Measurements from ENCODE around the gene EAPP. TPM values are rescaled to one million over a fixed set of nuclear protein-coding genes. Genes with fewer than 3 reads are reported as not detected.

EAPP gene
- total and polyA plus RNA-seq, 2 of the 4 experiments (the other 2 are of a cell fraction) = 29.9 to 32.3 TPM

DNA sequence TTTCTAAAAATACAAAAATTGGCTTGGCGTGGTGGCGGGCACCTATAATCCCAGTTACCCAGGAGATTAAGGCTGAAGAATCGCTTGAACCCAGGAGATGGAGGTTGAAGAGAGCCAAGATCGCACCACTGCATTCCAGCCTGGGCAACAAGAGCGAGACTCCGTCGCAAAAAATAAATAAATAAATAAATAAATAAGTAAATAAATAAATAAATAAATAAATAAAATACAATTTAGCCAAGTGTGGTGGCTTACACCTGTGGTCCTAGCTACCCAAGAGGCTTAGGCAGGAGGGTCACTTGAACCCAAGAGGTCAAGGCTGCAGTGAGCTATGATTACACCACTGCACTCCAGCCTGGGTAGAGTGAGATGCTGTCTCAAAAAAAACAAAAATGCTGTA, 51.0 kb downstream of the EAPP start:
- no peak overlapping the region for H2BK20ac ChIP-seq (ENCODE audit: low read depth, low read length)
- no peaks in the 10 kb centered on the region for H3K27me3 ChIP-seq (ENCODE audit: control insufficient read depth, insufficient read depth, low read length)
- H3K79me1 ChIP-seq (ENCODE audit: low read depth in 1 of 2, low read length in 2 of 2) = no peaks in the 10 kb centered on the region
- H2AK9ac ChIP-seq (replicated peaks; ENCODE audit: low read depth, low read length, poor library complexity) = no peak overlapping the region
- H3K56ac ChIP-seq (ENCODE audit: extremely low read depth, insufficient read depth, low read length) = no peak overlapping the region
- no TSS peak for BruUV-seq (replicated peaks)
- H3K36me3 ChIP-seq (ENCODE audit: control insufficient read depth, insufficient read depth, low read length) = no peaks in the 10 kb centered on the region
- H2BK15ac ChIP-seq (ENCODE audit: low read depth, low read length) = no peak overlapping the region
- H3K14ac ChIP-seq (replicated peaks; ENCODE audit: low read depth, low read length) = no peak overlapping the region
- no peaks in the 10 kb centered on the region for H3K9me3 ChIP-seq (ENCODE audit: control insufficient read depth, insufficient read depth, low read length)
- no peak overlapping the region for H3K4me3 ChIP-seq (ENCODE audit: insufficient read depth, low read depth, low read length)
- H4K91ac ChIP-seq (ENCODE audit: insufficient read depth, low read depth, low read length) = no peak overlapping the region
- no peak for ATAC-seq (ENCODE audit: low read depth)
- TF ChIP-seq RFX5 (IDR thresholded peaks at IDR 0.05; ENCODE audit: low read depth, low read length) (no peak), BHLHE40 (IDR thresholded peaks at IDR 0.05; ENCODE audit: low read depth, low read length) (no peak), POLR2A (IDR thresholded peaks at IDR 0.05; ENCODE audit: low read depth, low read length) (no peak), MXI1 (IDR thresholded peaks at IDR 0.05; ENCODE audit: borderline replicate concordance, low read depth, low read length) (no peak), SMC3 (IDR thresholded peaks at IDR 0.05; ENCODE audit: low read depth, low read length) (no peak), MAFK (IDR thresholded peaks at IDR 0.05; ENCODE audit: low read depth, low read length) (no peak)
- TF ChIP-seq, protein P1, sequence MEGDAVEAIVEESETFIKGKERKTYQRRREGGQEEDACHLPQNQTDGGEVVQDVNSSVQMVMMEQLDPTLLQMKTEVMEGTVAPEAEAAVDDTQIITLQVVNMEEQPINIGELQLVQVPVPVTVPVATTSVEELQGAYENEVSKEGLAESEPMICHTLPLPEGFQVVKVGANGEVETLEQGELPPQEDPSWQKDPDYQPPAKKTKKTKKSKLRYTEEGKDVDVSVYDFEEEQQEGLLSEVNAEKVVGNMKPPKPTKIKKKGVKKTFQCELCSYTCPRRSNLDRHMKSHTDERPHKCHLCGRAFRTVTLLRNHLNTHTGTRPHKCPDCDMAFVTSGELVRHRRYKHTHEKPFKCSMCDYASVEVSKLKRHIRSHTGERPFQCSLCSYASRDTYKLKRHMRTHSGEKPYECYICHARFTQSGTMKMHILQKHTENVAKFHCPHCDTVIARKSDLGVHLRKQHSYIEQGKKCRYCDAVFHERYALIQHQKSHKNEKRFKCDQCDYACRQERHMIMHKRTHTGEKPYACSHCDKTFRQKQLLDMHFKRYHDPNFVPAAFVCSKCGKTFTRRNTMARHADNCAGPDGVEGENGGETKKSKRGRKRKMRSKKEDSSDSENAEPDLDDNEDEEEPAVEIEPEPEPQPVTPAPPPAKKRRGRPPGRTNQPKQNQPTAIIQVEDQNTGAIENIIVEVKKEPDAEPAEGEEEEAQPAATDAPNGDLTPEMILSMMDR (conservative IDR thresholded peaks at IDR 0.05; ENCODE audit: low read depth, low read length) = no peak
- no peak for DNase-seq
- no peak overlapping the region for H2BK5ac ChIP-seq (ENCODE audit: low read depth, low read length, poor library complexity, severe bottlenecking)
- no peak overlapping the region for H2AFZ ChIP-seq (replicated peaks; ENCODE audit: low read length, poor library complexity)
- H4K5ac ChIP-seq (ENCODE audit: low read depth, low read length) = no peak overlapping the region
- H3K4ac ChIP-seq (ENCODE audit: low read depth, low read length) = no peak overlapping the region
- no peak overlapping the region for H4K8ac ChIP-seq (ENCODE audit: low read depth in 2 of 2, low read length in 2 of 2)
- CTCF ChIA-PET = no interaction called here
- H4K20me1 ChIP-seq (ENCODE audit: insufficient read depth, low read length) = no peaks in the 10 kb centered on the region
- intact Hi-C loops (cut with micrococcal nuclease) = no loop called here
- 100% methylated on average over 3 of the region's 7 CpGs; no CpG with 5 or more reads in 1 of the 2 experiments for WGBS, 2 experiments (ENCODE audit: extremely low coverage in 2 of 2, insufficient read length in 1 of 2)
- no peak overlapping the region for H3K9ac ChIP-seq (ENCODE audit: low read depth, low read length)
- in situ Hi-C loops (cut with MboI; ENCODE audit: low sequenced_read_pairs) = no loop called here
- no peak overlapping the region for H2AK5ac ChIP-seq (ENCODE audit: low read depth, low read length)
- no peak overlapping the region for H2BK120ac ChIP-seq (ENCODE audit: low read depth, low read length)
- no peak overlapping the region for H3K18ac ChIP-seq (ENCODE audit: low read depth, low read length)
- dilution Hi-C loops (cut with HindIII; ENCODE audit: low sequenced_read_pairs, unreplicated experiment) = no loop called here
- H3K23ac ChIP-seq (ENCODE audit: low read depth, low read length) = no peak overlapping the region
- no peak overlapping the region for H3K4me2 ChIP-seq (ENCODE audit: low read depth, low read length)
- POLR2A ChIA-PET (ENCODE audit: unreplicated experiment) = no interaction called here
- H3K27ac ChIP-seq (ENCODE audit: insufficient read depth, low read length) = no peak overlapping the region
- H3K9me1 ChIP-seq (ENCODE audit: insufficient read depth, low read length) = no peaks in the 10 kb centered on the region
- peaks cover 2% of the 10 kb centered on the region; the same call in 1 of the 2 replicates for H3K4me1 ChIP-seq (ENCODE audit: control insufficient read depth, insufficient read depth, low read length)

All from IMR-90 (cell line).